GM19043 (cell line): Measurements from ENCODE around the gene FAM234A.

Source experiments
- ATAC-seq: cut with Tn5 transposase; IDR thresholded peaks from one replicate; pipeline ENCODE4 v1.9.1; 2021; ENCODE audit warnings: low read depth; ENCODE audit not compliant: unreplicated experiment

The FAM234A gene

DNA sequence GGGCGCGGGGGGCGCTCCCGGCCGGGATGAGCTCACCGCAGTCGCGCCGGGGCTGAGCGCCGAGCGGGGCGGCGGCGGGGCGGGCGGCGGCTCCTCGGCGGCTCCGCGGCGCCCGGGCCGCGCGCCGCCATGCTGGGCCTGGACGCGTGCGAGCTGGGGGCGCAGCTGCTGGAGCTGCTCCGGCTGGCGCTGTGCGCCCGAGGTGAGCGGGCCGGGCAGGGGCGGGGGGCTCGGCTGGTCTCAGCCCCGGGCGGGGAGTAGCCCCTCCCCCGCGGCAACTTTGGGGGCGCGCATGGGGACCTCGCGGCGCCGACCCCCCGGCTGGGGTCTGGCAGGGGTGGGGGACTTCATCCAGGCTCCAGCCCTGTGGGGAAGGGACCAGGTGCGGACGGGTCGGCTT, 45.9 kb downstream of the FAM234A start, which contains the start of gene ARHGDIG:
Gene ARHGDIG (plus strand): TSS at position 40 of the 400 bp plus-strand sequence. CDS start 90 bp downstream, at position 130.
- ATAC-seq, result no peak

DNA sequence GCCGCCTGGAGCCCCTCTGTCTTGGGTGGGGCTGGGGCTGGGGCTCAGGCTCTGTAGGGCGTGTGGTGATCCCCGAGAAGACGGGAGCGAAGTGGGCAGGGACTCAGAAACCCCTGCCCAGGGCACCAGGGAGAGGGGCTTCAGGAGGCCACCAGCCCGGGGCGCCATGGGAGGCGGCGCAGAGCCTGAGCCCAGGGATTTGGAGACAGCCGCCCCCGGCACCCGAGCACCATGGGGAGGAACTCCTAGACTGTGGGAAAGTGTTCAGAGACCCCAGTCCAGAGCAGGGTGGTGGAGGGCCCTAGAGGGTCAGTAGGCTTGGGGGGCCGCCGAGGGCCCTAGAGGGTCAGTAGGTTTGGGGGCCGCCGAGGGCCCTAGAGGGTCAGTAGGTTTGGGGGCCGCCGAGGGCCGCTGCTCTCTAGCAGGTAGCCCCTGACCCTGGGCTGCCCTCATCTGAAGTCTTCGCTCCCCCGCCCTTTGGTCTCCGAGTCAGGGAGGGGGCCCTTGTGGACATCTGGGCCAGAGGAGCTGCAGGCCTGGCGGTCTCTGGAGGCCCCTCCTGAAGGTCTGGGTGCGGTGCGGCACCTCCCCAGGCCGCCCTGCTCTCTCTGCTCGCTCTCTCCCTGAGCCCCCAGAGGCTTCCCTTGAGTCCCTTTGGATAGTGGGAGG, 46.5 kb downstream of the FAM234A start:
- ATAC-seq, result no peak

DNA sequence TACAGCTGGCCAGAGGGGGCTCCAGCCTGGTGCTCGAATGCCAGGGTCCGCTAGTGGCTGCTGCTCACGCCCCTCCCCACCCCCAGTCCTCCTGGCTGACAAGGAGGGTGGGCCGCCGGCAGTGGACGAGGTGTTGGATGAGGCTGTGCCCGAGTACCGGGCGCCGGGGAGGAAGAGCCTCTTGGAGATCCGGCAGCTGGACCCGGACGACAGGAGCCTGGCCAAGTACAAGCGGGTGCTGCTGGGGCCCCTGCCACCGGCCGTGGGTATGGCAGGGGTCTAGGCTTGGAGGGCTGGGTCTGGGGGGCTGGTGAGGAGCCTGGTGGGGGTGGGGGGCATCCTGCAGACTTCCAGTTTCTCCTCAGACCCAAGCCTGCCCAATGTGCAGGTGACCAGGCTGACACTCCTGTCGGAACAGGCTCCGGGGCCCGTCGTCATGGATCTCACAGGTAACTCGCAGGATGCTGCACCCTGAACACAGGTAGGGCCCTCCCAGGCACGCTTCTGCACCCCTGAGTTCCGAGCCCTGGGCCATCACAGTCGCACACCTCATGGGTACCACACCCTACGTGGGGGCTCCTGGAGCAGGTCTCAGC, 47.1 kb downstream of the FAM234A start:
- ATAC-seq, result no peak

DNA sequence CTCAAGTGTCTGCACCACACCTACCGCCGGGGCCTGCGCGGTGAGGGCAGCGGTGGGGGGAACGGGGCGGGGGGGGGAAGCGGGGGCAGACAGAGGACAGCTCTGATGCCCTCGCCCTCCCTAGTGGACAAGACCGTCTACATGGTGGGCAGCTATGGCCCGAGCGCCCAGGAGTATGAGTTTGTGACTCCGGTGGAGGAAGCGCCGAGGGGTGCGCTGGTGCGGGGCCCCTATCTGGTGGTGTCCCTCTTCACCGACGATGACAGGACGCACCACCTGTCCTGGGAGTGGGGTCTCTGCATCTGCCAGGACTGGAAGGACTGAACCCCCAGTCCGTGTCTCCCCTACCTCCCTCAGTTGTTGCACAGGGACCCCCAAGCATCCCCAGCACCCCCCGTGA, 47.9 kb downstream of the FAM234A start:
- no peak for ATAC-seq

DNA sequence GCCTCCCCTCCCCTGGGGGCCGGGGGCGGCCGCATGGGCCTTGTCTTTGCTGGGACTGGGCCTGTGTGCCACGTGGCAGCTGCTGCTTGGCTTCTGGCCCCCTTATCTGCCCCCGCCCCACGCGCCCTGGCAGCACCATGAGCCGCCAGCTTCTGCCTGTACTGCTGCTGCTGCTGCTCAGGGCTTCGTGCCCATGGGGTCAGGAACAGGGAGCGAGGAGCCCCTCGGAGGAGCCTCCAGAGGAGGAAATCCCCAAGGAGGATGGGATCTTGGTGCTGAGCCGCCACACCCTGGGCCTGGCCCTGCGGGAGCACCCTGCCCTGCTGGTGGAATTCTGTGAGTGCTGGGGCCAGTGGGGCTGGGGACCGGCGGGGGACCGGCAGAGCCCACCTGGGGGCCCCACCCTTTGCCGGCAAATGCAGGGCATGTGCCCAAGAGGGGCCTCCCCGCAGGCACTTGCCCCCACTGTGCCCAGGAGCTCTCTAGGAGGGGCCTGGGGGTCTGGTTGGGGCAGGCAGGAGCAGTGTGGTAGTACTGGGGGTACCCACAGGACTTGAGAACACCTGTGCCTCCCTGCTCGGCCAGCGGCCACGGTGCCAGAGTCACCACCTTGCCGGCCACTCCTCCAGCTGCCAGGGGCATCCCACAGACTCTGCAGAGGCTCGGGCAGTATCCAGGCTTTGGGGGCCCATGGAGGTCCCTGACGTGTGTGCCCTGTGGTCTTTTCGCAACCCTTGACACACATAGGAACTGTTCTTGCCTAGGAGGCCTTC, 48.6 kb downstream of the FAM234A start, which contains the start of gene PDIA2:
Gene PDIA2 (plus strand): TSS at position 132 of the 773 bp plus-strand sequence. CDS start 6 bp downstream, at position 138.
- ATAC-seq, result no peak

DNA sequence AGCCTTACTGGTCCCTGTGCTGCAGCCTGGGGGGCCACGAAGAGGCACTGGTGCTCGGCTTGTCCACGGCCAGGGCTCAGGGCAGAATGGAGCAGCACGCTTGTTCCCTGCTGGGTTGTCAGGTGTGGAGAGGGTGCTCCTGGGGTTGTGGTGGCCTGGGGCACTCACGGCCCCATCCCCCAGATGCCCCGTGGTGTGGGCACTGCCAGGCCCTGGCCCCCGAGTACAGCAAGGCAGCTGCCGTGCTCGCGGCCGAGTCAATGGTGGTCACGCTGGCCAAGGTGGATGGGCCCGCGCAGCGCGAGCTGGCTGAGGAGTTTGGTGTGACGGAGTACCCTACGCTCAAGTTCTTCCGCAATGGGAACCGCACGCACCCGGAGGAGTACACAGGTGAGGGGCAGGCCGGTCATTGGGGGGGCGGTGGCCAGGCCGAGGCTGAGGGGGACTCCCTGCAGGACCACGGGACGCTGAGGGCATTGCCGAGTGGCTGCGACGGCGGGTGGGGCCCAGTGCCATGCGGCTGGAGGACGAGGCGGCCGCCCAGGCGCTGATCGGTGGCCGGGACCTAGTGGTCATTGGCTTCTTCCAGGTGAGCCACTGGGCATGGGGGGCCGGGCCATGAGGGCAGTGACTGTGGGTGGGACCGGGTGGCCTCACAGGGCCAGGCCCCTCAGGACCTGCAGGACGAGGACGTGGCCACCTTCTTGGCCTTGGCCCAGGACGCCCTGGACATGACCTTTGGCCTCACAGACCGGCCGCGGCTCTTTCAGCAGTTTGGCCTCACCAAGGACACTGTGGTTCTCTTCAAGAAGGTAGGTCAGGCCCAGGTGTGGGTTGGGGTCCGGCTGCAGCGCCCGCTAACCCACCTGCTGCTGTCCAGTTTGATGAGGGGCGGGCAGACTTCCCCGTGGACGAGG, 49.8 kb downstream of the FAM234A start:
- ATAC-seq, result no peak

DNA sequence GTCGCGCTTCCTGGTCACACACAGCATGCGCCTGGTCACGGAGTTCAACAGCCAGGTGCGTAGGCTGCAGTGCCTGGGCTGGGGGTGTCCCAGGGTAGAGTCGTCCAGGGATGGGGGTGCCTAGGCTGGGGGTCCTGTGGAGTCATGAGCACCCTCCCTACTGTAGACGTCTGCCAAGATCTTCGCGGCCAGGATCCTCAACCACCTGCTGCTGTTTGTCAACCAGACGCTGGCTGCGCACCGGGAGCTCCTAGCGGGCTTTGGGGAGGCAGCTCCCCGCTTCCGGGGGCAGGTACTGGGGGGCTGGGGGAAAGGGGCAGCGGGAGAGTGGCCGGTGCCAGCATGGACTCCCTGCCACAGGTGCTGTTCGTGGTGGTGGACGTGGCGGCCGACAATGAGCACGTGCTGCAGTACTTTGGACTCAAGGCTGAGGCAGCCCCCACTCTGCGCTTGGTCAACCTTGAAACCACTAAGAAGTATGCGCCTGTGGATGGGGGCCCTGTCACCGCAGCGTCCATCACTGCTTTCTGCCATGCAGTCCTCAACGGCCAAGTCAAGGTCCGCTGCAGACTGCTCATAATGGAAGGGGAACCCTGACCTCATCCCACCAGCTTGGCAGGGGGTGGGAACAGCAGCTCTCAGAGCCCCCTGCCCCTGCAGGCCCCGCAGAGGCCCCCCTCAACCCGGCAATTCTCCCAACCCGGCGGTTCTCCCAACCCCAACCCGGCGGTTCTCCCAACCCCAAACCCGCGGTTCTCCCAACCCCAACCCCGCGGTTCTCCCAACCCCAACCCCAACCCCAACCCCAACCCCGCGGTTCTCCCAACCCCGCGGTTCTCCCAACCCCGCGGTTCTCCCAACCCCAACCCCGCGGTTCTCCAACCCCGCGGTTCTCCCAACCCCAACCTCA, 50.8 kb downstream of the FAM234A start:
- ATAC-seq, result no peak

DNA sequence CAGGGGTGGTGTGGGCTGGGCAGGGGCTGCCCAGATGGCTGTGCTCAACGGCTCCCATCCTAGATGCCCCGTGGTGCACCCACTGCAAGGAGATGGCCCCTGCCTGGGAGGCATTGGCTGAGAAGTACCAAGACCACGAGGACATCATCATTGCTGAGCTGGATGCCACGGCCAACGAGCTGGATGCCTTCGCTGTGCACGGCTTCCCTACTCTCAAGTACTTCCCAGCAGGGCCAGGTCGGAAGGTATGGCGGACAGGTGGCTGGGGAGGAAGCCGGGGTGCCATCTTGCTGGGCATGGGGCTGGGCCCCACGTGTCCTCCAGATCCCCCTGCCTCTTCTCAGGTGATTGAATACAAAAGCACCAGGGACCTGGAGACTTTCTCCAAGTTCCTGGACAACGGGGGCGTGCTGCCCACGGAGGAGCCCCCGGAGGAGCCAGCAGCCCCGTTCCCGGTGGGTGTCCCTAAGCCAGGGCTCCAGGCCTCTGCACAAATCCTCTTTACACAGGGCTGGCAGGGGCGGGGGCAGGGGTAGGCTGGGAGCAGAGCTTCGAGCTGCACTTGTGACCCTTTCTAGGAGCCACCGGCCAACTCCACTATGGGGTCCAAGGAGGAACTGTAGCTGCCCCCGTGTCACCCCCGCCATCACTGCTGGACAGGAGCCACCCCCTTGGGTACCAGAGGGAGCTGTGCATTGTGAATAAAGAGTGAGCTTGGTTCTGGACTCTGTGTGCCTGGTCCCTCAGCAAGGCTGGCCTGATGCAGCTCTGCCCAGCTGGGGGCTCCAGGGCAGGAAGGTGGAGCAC, 52.1 kb downstream of the FAM234A start:
- ATAC-seq, result no peak

DNA sequence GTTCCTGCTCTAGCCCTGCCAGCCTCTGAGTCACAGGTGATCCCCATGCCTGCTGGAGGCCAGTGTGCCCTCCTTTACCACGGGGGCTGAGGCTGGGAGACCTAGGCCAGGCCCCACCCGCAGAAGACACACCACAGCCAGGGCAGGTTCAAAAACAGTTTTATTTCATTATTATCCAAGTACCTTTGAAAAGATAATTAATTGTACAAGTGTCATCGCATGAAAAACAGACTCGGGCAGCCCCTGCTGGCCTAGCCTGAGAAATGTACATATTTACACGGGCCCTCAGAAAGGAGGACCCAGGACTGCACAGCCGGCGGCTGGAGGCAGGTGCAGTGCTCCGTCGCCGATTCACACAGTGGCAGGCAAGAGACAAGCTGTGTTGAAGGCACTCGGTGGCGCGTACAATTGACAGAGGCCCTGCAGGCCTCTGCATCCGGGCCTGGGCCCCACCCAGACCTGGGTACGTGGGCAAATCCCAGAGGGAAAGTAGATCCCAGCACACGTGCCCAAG, 52.7 kb downstream of the FAM234A start:
- ATAC-seq, result no peak

DNA sequence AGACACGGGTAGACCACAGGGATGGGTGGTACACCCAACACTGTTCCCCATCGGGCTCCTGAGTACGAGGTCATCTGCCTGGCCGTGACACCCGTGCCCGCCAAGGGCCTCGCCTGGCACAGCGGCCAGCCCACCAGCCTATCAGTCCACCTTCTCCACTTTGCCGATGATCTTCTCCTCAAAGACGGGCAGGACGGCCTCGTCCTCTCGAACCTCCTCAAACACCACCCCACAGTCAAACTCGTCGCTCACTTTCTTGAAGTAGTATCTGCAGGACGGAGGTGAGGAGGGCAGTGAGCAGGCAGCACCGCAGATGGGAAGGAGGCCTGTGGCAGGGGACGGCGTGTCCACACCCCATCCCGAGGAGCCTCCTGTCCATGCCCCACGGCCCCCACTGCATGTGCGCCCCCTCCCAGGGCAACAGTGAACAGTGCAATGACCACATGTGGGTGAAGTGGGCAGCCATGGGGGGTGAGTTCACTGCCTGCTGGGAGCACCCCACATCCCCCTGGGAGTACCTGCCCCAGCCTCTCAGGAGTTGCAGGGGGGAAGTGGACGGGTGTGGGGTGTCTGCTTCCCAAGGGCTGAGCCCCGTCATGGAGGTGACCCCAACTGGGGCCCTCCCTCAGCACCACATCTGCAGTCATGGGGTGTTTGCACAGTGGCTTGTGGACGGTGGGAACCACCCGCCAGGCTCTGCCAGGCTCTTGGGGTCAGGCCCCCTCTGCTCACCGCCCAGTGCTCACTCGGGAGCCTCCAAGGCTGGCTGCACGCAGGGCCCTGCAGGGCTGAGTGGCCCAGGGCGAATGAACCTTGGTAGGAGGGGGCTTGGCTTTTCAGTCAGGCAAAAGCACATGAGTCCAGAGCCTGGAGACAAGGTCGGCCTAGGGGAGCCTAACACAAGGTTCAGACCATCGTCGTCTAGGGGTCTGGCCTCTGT, 53.6 kb downstream of the FAM234A start:
- no peak for ATAC-seq

DNA sequence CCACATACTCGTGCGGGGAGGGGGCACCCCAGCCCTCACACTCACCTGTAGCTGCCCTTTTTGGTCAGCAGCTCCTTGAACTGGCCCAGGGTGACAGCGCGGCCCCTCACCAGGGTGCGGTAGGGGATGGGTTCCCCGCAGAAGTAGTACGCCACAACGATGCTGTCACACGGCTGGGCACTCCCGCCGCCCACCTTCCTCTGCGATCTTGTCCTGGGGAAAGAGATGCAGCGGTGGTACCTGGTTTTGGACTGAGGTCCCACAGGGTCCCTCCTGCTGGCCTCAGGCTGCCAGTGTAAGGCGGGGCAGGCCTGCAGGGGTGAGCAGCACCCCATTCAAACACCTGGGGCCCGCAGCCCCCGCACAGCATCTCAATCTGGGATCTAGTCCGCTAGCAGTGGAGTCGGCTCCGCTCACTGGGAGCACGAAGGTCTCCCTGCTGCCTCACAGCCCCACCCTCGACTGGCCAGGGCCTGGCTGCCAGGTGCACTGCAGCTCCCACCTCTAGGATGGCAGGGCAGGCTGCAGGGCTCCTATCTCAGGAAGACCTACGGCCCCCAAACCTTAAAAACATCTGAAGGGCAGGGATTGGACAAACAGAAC, 54.9 kb downstream of the FAM234A start:
- ATAC-seq, result no peak

DNA sequence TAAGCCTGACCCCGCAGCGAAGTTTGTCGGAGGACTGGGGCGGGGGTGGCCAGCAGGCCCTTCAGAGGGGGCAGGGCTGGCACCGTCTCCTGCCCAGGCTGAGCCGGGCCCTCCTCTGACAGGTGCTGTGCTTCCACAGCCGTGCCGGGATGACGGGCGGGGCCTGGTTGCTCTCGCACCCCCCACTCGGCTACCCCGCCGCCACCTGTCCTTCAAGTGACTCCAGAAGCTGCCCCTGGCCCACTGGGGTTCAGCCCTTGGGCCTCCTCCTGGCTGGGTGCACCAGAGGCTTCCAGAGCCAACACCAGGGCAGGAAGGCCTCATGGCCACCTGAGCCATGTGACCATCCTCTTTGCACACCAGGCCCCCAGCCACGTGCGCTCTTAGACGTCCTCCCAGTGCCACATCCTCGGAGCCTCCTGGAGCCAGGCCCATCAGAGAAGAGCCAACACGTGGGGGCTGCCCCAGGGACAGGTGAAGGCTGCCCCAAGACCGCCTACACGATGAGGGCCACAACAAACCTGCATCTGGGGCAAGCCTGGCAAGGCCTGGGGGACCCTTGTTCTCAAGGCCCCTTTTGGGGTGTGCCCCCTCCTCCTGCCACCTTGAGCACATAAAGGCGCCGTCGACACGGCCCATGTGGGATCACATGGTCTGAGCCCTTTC, 55.5 kb downstream of the FAM234A start:
- ATAC-seq, result no peak

DNA sequence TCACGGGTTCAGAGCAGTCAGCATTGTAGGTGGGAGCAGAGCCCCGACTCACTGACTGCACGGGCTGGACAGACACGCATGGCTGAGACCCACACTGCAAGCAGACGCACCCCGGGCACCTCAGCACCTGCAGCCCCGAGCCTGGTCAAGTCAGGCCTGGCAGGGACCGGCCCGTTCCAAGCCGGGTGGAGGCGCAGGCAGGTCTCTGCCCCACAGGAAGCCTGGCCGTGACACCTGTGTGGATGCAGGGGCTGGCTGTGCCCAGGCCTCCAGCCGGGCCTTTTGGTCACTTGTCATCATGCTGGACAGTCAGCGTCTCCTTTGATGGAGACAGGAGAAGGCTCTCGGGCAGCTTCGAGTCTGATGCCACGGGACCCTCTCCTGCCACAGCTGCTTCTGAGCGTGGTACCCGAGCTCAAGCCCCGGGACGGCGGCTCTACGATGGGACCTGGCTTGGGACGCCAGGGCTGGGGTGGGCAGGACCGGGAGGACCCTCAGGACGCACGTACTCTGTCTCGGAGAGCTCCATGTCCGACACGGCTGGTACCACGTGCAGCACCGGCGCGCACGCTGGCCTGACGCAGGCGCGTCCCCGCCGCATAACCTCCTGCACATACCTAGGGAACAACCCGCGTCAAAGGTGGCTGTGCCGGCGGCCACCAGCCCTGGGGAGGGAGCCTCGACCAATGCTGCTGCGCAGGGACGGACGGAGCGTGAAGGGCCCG, 56.2 kb downstream of the FAM234A start:
- no peak for ATAC-seq

DNA sequence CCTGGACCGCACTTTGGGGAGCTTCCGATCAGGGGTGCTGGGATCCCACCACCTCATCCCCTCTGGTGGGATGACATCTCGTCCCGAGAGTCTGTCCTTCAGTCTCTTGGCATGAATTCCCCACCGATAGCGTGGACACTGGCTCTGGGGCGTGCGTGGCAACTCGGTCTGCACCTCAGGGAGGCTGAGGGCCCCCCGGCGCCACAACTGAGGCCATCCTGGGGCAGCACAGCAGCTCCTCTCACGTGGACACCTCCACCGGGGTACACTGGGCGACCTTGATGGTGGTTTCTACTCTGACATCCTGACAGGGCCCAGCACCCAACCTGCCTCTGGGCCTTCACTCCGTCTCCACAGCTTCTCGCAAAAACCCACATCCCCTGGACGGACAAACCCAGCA, 56.9 kb downstream of the FAM234A start:
- ATAC-seq, result no peak

DNA sequence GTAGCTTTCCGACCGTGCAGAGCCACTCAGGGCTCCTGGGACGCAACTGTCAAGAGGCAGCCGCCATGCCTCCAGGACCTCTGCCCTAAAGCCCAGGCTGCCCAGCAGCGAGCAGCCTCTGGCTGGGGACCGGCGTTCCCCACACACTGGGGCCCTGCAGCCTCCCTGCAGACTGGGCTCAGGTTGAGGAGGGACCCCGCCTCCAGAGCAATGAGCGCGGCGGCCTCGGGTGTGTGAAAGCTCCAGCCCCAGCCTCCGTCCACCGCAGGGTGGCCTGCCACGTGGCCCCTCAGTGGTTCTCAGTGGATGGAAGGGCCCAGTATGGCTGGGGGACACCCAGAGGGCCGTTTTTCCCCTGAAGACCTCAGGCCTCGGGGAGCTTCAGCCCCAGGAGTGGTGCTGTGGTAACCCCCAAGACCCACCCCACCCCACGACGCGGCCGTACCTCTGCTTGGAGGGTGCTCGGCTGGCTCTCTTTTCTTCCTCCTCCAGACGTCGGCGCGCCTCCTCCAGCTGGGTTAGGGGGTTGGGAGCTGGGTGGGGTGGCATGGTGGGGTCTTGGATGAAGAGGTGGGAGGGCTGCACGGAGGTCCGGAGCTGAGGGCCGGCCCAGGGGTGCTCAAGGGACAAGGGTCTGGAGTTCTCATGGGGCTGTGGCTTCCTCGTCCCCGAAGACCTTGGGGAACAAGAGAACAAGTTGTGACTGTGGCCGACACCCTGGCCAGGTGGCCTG, 58.6 kb downstream of the FAM234A start:
- ATAC-seq, result no peak
